Measurements from ENCODE around the gene CCDC188. TPM values are rescaled to one million over a fixed set of nuclear protein-coding genes. Genes with fewer than 3 reads are reported as not detected.

The CCDC188 gene
- total RNA-seq, 1 donor from 2014 or later: 17.3 TPM

DNA sequence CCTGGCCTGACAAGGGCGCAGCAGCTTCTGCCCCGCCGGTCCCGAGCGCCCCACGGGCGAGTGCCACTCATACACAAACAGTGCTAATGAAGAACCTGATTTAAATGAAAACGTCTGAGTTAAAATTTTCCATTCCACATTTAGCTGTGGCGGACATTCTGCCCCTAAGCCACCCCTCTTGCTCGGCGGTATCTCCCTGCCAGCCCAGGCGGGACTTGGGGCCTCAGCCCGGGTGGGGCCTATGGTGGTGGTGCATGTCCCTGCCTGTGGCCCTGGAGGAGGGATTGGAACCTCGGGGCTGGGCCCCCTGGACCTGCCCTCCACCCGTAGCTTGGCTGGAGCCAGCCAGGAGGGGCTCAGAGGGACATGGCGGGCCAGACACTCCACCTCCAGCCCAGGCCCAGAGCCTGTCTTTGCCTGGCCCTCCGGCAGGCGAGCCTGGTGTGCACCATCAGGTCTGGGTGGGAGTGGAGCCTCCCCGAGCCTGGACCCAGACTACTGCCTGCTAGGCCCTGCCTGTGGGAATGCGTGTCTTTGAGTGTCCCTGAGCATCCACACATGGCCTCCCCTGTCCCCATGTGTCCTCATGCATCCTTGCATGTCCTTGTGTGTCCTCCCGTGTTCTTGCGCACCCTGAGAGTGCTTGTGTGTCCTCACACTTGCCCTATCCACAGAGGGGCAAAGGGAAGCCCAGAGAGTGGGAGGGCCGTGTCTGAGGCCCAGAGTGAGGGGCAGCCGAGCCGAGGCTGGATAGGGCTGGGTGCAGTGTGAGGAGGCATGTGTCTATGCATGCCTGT lies 14.9 kb downstream of the CCDC188 start:
- DNase-seq (ENCODE audit: extremely low read depth, low read depth, low spot score): no peak

DNA sequence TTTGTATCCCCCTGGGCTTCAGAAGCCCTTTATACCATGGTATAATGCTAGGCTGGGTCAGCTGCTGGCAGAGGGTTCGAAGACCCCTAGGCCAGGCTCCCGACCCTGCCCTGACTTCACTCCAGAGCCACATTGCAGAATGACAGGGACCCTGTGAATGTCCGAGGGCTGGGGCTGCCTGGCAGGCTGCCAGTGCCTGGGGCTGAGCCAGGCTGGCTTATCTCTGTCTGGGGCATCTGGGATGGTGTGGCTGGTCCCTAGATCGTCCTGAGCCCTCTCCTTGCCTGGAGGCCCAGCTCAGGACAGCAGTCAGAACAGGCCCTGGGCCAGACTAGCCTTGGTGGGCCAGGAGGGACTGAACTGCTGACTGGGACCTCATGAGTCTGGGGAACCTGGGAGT lies 15.6 kb downstream of the CCDC188 start:
- DNase-seq (ENCODE audit: extremely low read depth, low read depth, low spot score): no peak

DNA sequence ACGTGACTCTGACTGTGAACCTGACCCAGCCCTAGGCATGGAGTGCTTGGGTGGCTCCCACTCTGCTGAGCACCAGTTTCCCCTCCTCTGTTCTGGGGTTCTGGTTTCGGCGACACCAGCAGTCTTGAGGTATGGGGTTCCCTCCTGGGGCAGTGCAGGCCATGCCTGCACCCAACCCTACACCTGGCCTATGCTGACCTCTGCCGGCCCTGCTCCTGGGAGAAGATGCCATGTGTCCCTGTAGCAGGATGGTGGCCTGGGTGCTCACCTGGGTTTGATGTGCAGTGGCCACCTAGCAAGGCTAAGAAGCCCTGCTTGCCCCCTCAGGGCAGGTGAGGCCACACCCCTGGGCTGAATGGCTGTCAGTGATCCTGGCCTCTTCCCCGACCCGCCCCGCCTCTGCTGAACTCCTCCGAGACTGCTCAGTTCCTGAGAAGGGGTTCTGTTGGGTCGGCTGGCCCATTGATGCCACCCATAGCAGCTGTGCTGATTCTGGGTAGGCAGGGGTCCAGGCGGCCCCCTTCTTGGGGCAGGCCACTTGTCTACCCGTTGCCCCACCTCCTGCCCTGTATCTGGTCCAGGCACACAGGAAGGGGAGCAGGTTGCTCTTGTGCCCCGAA lies 16.8 kb downstream of the CCDC188 start:
- DNase-seq (ENCODE audit: extremely low read depth, low read depth, low spot score): no peak

DNA sequence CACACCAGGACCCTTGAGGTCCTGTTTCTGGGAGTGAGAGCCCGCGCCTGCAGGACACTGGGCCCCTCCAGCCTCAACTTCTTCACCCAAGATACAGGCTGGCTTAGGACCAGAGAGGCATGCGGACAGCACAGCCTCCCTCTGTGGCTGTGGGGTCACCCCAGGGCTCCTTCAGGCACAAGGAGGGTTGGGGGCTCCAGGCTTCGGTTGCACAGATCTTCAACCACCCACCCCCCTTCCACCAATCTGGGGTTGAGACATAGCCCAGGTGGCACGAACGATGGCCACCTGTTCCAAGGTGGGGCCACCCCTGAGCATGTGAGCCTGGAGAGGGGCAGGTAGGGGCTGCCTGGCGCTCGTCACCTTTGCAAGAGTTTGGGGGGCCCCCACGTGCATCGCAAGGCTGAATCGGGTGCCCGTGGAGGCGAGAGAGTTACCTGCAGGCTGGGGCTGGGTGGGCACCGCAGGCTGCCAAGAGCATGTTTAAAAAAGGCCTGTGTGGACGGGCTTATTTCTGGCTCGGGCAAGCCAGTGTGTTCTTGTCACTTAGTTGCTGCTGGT lies 18.1 kb downstream of the CCDC188 start:
- no peak for DNase-seq (ENCODE audit: extremely low read depth, low read depth, low spot score)

DNA sequence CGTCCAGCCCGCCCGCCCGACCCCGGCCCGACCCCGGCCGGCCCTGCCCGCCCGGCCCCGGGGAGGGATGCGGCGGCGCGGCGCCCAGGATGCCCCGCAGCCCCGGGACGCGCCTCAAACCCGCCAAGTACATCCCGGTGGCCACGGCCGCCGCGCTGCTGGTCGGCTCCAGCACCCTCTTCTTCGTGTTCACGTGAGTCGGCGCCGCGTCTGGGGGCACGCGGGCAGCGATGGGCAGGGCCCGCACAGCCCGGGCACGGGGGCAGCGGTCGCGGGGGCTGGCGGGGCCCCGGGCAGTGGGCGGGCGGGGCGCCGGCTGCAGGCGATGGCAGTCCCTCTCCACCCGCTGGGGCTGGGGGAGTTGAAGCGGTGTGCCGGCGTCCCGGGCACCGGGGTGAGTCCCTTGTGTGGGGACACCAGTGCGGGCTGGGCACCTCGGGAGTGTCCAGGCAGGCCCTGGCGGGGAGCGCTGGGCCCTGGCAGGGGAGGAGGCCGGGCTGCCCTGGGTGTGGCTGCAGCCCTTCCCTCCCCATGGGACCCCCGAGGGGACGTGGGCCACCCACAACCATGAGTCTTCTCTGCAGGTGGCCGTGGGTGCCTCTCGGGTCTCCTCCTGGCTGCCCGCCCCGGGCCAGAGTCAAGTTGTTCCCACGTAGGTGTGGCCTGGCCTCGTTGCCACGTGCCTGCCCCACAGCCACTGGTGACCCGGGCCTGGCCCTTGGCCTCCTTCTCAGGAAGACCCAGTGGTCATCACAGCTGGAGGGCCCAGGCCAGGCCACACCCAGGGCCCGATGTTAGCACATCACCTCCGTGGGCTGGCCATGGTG lies 18.8 kb downstream of the CCDC188 start:
- no peak for DNase-seq (ENCODE audit: extremely low read depth, low read depth, low spot score)

DNA sequence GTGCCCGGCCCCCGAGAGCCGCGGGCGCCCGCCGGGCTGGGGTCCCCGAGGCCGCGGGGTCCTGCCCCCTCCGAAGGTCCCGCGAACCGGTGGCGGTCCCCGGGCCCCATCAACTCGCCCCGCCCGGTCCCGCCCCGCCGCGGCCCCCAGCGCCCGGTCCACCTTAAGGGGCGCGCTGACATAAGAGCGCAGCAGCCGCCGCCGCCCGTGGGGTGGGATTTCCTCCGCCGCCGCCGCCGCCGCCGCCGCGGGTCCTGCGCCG lies 19.3 kb downstream of the CCDC188 start, which contains the start of gene ZDHHC8:
TSS of gene ZDHHC8 (plus strand) at position 208 of the 262 bp plus-strand sequence. CDS start 144 bp downstream, outside the sequence.
- no peak for DNase-seq (ENCODE audit: extremely low read depth, low read depth, low spot score)

DNA sequence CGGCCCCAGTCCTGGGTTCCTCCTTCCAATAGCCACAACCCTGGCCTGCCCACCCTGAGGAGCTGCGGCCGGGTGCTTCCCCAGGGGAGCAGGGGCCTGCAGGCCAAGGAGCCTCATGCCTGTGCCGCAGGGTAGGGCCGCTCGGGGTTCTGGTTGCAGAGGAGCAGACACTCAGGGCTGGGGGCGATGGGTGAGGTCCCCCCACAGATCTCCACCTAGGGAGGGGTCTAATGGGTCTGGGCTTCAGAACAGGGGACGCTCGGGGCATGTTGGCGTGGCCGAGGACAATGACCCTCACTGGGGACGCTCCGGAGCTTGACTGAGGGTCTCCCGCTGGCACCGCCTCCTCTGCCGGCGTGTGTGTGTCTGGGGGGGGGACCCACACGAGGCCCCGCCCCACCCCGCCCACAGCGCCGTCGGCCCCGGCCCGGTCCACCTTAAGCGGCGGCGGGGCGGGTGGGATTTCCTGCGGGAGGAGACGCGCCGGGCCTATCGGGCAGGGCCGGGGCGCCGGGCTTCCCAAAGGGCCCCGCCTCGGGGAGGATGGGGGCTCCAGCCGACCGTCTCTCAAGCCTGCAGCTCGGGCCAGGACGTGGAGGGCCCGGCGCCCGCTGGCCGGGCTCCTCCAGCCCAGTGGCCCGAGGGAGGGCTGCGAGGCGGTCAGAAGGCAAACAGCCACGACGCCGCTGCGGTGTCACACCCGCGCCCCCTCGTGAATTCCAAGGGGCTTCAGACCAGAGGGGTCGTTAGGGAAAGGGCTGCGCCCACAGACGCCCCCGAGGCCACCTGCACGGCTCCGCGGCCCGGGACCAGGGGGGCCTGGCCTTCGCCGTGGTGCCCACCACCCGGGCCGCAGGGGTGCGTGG lies 19.9 kb downstream of the CCDC188 start:
- no peak for DNase-seq (ENCODE audit: extremely low read depth, low read depth, low spot score)

DNA sequence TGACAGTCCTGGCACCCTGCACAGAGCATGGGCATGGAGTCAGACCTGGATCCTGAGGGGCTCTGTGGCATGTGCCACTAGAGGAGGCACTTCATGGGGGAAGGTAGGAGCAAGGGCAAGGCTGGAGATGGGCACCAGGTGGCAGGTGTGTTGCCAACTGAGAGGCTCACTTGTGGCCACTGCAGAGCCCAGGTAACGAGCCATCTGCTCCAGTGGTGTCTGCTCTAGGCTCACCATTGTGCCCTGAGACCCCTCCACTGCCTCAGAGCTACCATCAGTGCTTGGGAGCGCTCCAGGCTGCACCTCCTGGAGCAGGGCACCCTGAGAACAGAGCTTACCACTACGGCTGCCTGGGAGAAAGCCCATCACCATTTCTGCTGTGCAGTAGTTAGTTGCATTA lies 20.5 kb downstream of the CCDC188 start:
- DNase-seq (ENCODE audit: extremely low read depth, low read depth, low spot score): no peak

DNA sequence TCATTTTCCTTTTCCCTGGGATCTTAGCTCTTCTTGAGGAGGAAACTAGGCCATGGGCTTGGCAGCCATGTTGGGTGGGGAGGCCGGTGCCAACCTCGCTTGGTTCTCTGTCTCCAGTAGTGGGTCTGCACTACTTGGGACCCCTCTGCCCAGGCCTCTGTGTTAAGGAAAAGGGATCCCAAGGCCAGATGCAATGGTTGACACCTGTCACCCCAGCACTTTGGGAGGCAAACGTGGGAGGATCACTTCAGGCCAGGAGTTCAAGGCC lies 21.2 kb downstream of the CCDC188 start:
- DNase-seq (ENCODE audit: extremely low read depth, low read depth, low spot score): no peak

DNA sequence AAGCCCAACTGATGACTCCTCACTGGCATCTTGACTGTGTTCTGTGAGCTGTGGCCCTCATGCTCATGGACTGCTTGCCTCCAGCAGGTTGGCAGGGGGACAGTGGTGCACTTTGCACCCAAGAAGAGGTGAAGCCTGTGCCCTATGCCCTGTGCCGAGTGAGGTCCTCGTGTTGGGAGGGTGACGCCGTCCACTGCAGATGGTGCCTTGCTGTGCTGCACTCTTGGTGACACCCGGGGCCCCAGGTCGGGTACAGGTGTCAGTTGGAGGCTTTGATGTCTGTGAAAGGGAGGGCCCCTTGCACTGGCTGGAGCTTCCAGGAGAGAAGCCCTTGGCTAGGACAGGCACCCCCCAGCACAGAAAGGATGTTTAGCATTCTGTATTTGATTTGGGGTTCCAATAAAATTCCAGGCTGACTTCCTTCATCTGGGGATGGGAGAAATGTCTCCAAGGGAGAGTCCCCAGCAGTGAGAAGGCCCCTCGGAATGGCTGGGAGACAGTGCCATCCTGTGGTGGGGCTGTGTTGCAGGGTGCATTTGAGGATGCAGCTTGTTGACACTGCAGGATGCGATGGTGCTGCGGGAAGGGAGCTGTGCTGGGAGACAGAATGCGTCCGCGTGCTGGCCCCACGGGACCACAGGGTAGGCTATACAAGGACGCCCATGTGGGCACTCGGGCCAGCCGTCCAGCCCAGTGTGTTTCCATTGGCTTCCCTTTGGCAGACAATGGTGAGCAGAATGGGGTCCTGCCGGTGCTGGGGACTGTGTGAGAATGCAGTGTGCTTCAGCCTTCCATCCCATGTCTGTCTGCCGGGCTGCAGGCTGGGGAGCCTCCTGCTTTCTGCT lies 21.7 kb downstream of the CCDC188 start:
- DNase-seq (ENCODE audit: extremely low read depth, low read depth, low spot score): no peak

DNA sequence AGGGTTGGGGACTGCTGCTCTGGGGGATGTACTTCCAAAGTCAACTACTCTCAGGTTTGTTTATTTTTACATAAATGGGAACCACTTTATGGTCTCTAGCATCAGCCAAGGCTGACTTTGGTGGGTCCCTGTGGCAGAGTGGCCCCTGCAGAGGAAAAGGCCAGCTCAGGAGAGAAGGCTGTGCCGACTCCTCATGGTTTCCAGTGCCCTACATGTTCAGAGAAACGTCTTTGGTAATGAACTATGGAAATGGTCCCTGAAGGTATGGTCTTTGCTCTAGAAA lies 22.3 kb downstream of the CCDC188 start:
- DNase-seq (ENCODE audit: extremely low read depth, low read depth, low spot score): no peak

DNA sequence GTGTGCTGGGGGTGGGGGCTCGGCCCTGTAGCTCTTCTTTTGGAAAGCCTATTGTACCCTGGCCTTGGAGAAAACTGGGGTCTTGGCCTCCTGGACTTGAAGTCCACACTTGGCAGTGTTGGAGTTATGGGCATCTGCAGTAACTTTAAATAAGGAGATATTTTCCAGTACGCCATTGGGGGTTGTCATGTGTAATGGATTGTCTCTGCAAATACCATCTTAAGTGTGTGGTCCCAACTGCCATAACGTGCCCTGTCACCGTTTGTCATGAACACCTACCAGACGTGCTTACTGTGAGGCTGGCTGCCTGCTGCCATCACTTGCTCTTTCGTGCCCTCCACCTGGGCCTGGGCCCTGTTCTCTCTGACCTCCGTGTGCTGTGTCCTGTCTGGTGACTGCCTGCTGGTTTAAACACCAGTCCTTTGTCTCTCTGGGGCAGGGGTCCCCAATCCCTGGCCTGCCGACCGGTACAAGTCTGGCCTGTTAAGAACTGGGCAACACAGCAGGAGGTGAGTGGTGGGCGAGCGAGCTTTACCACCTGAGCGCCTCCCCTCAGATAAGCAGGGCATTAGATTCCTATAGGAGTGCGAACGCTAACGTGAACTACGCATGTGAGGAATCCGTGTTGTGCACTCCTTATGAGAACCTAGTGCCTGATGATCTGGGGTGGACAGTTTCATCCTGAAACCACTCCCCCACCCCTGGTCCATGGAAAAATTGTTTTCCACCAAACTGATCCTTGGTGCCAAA lies 22.8 kb downstream of the CCDC188 start:
- no peak for DNase-seq (ENCODE audit: extremely low read depth, low read depth, low spot score)

DNA sequence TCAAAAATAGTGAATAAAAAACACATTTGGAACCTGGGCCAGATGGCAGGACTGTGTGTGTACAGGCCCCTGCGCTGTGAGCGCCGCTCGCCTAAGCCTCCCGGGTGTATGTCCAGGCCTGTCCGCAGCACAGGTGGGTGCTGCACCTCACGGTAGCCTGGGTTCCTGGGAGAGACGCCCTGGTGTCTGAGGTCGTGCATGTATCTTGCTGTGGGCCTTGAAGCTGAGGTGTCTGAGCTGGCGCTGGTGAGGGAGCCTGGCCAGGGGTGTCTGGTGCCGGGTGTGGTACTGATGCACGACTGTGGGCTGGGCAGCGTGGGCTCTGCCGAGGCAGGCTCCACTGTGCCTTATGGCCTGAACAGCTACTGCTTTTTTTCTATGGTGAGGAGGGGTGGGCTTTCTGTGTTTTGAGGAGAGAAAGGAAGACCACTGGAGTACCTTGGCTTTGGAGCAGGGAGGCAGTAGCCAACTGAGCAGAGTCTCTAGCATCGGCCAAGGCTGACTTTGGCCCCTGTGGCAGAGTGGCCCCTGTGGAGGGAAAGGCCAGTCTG lies 23.5 kb downstream of the CCDC188 start:
- no peak for DNase-seq (ENCODE audit: extremely low read depth, low read depth, low spot score)

DNA sequence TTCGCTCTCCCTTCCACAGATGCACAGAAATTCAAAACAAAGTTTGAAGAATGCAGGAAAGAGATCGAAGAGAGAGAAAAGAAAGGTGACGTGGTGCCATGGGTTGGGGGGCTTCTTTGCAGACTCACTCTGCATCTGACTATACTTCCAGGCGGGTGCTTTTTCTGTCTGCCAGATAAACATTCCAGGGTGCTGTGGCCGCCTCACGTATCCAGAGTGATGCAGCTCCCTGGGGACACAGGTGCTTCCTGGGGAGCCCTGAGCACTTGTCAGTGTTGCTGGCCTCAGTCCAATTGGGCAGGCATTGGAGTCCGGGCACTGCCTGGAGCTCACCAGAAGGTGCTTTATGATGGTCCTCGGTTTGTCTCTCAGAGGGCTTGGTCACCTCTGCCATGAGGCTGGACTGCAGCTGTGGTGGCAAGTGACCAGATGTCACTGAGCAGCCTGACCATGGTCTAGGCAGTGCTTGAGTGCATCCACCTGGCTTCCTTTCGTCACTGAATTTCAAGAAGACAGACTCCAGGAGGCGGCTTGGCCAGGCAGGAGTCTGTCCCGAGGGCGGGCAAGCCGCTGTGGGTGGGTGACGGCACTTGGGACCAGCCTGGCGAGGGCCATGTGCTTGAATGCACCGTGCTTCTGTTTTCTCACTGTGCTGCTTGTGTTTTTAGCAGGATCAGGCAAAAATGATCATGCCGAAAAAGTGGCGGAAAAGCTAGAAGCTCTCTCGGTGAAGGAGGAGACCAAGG lies 24.4 kb downstream of the CCDC188 start:
- no peak for DNase-seq (ENCODE audit: extremely low read depth, low read depth, low spot score)

DNA sequence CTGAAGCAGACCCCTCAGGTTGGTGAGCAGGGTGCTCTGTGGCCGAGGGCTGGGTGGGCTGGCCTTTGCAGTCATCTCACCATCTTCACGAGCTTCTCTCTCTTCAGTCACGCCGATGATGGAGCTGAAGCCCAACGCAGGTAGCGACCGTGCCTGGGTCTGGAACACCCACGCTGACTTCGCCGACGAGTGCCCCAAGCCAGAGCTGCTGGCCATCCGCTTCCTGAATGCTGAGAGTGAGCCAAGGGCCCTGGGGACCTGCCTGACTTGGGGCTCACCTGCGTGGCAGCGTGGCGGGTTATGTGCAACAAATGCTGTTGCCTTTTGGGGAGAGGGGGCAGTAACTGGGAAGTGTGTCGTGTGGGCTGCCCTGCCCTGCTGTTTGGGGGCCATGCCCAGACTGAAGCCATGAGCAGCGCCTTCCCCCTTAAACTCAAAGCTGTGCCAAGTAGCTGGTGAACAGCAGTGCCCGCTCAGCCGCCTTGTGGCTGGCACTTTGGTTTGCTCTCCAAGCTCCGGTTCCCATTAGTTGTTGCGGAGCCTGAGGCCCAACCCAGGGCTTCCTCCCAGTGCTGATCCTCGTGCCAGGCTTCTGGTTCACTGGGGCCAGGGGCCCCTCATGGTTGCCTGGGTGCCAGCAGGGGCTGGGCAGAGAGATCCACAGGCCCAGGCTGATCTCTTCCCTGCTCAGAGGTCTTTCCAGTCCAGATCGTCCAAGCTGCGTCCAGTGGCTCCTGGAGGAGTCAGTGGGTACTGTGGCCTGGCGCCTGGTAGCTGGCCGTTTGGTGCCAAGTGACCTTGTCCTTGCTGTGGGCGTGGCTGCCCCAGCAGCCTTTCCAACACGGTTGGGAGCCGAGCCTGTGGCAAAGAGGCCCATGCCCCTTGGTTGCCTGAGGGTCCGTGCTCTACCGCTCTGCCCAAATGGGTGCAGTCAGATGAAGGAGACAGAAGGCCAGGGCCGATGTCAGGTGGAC lies 25.4 kb downstream of the CCDC188 start:
- DNase-seq (ENCODE audit: extremely low read depth, low read depth, low spot score): no peak

DNA sequence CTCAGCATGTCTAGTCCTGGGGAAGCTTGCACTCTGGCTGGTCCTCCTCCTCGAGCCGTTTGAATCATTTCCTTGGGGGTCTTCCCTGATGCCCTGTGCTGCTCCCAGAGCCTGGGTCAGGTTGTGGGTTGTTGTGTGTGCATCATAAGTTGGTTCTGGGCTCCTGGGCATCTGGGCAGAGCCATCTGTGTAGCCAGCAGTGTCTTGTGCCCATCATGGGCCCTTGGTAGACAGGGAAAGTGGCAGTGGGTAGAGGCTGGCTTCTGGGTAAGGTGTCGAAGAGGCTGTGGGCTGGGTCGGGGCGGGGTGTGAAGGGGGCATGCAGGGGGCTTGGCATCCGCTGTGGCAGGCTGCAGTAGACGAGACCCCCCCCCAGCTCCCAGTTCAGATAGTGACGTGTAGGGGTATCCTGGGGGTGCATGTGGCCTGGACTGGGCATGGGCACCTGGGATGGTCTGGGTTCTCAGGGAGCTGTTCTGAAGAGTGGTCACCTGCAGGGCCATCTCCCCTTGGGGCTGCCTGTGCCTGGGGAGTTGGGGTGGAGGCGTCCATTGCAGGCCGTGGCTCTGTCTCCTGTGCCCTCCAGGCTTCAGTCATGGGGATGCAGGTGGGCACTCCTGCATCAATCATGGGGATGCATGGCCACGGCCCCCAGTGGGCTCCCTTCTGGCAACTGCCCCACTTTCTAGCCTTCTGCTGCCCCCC lies 26.6 kb downstream of the CCDC188 start:
- no peak for DNase-seq (ENCODE audit: extremely low read depth, low read depth, low spot score)

All from glomerular endothelial cell (primary cell).